OCI-LY7 (cell line): Measurements from ENCODE around the gene TSC22D2. TPM values are rescaled to one million over a fixed set of nuclear protein-coding genes. Genes with fewer than 3 reads are reported as not detected.

Source experiments
- BruUV-seq: library from RNA; stranded (reverse); fragments of 400-500 nt; replicated peaks from 2 replicates; lab custom pipeline; 2021; lab: Mats Ljungman, UMichigan
- CTCF ChIA-PET: fragments of 300-600 bp; sonication (Branson Sonifier 250); formaldehyde crosslinking; loops from one replicate; lab custom pipeline; 2022; ENCODE audit warnings: antibody characterized with exemption; ENCODE audit not compliant: unreplicated experiment; lab: Charles Lee
- POLR2A ChIA-PET: fragments of 300-600 bp; sonication (Branson Sonifier 250); formaldehyde crosslinking; loops from one replicate; lab custom pipeline; 2022; ENCODE audit warnings: antibody characterized with exemption; lab: Charles Lee
- DNase-seq: peaks from one replicate; pipeline ENCODE4 v3.0.0-alpha.2; 2015; ENCODE audit warnings: low spot score
- H2AFZ ChIP-seq: fragments of 200-600 bp; sonication (generic), shearing (Covaris generic); 2 replicates; pipeline ENCODE4 v1.6.1; 2014; ENCODE audit warnings: mild to moderate bottlenecking, antibody characterized with exemption, low read length, moderate library complexity
- H3K27ac ChIP-seq: fragments of 200-600 bp; sonication (generic); 2 replicates; pipeline ENCODE4 v1.5.1; 2014; ENCODE audit warnings: mixed run types, low read depth, mild to moderate bottlenecking, moderate library complexity, low read length, inconsistent platforms; ENCODE audit not compliant: poor library complexity, severe bottlenecking
- H3K36me3 ChIP-seq: fragments of 200-600 bp; sonication (generic); 2 replicates; pipeline ENCODE4 v1.6.1; 2014; ENCODE audit warnings: mild to moderate bottlenecking, antibody characterized with exemption, low read length, moderate library complexity, mixed read lengths; ENCODE audit not compliant: insufficient read depth
- H3K4me1 ChIP-seq: fragments of 200-600 bp; sonication (generic); 2 replicates; pipeline ENCODE4 v1.5.1; 2014; ENCODE audit warnings: mild to moderate bottlenecking, low read length; ENCODE audit not compliant: insufficient read depth, poor library complexity, severe bottlenecking
- H3K4me2 ChIP-seq: fragments of 200-600 bp; sonication (generic); 2 replicates; pipeline ENCODE4 v1.6.1; 2014; ENCODE audit warnings: mild to moderate bottlenecking, low read length
- H3K4me3 ChIP-seq: fragments of 200-600 bp; sonication (generic); 2 replicates; pipeline ENCODE4 v1.5.1; 2014; ENCODE audit warnings: mild to moderate bottlenecking, low read depth, low read length; ENCODE audit not compliant: poor library complexity, severe bottlenecking
- H3K79me2 ChIP-seq: fragments of 200-600 bp; sonication (generic); 2 replicates; pipeline ENCODE4 v1.6.1; 2016; ENCODE audit warnings: low read depth, mild to moderate bottlenecking, low read length, moderate library complexity, mixed read lengths; ENCODE audit not compliant: insufficient read depth
- H3K9me2 ChIP-seq: fragments of 200-600 bp; sonication (generic); 2 replicates; pipeline ENCODE4 v1.6.1; 2016; ENCODE audit warnings: mild to moderate bottlenecking, low read length, mixed read lengths; ENCODE audit not compliant: insufficient read depth
- H3K9me3 ChIP-seq: fragments of 200-600 bp; sonication (generic); 2 replicates; pipeline ENCODE4 v1.6.1; 2014; ENCODE audit warnings: mild to moderate bottlenecking, mixed run types, low read length, mixed read lengths
- H4K20me1 ChIP-seq: fragments of 200-600 bp; sonication (generic); 2 replicates; pipeline ENCODE4 v1.6.1; 2014; ENCODE audit warnings: mild to moderate bottlenecking, antibody characterized with exemption, low read length, moderate library complexity, mixed read lengths; ENCODE audit not compliant: insufficient read depth
- CTCF ChIP-seq: fragments of 200-600 bp; sonication (generic); conservative IDR thresholded peaks from 2 replicates; pipeline ENCODE4 v1.5.1; 2014; ENCODE audit warnings: mild to moderate bottlenecking, antibody characterized with exemption, low read length, moderate library complexity, mixed read lengths
- EZH2phosphoT487 ChIP-seq: fragments of 200-600 bp; sonication (generic); IDR thresholded peaks from 2 replicates; pipeline ENCODE4 v1.6.1; 2018; ENCODE audit warnings: low read depth, borderline replicate concordance, mild to moderate bottlenecking, mixed run types, antibody characterized with exemption, low read length, moderate library complexity, mixed read lengths
- intact Hi-C: fragments of 100-400 bp; cut with micrococcal nuclease; formaldehyde crosslinking; loops from one replicate; pipeline ENCODE4 v1.10.0; 2022; ENCODE audit not compliant: unreplicated experiment
- total RNA-seq, 2 experiments: library from RNA; depleted of rRNA in 1 of 2; stranded (reverse); fragments of >200 nt in 1 of 2; shearing (Covaris generic) in 1 of 2; gene quantifications; 2 replicates each; pipeline ENCODE4 v1.2.3, GENCODE V29; 2014 to 2022

Gene TSC22D2
- total RNA-seq, 2 experiments from 2014 or later, result 5.9 to 24.2 TPM

- no peaks in the 10 kb centered on the region for H3K9me2 ChIP-seq
- ChIA-PET CTCF (no interaction called here), POLR2A (interaction anchor here (1.0 to 1.3 kb wide), 2 partner anchors 10 to 18 kb away, joined by 3 to 4 read pairs; no protein-coding TSS in a partner anchor)
- no TSS peak for BruUV-seq
- DNase-seq, result no peak
- H3K9me3 ChIP-seq, result no peaks in the 10 kb centered on the region
- no peak overlapping the region for H2AFZ ChIP-seq
- H3K27ac ChIP-seq, result no peak overlapping the region
- TF ChIP-seq EZH2phosphoT487 (no peak), CTCF (no peak)
- peaks cover 47% of the 10 kb centered on the region for H3K36me3 ChIP-seq
- H3K4me1 ChIP-seq, result peaks cover 6% of the 10 kb centered on the region
- H3K79me2 ChIP-seq, result peaks cover 89% of the 10 kb centered on the region
- peaks cover 38% of the 10 kb centered on the region for H4K20me1 ChIP-seq
- H3K4me2 ChIP-seq, result no peak overlapping the region
- intact Hi-C loops, result loop anchor here (10.0 kb wide), 1 partner anchor 445 kb away; the partner anchor contains the start of gene PFN2
- H3K4me3 ChIP-seq, result no peak overlapping the region
Observed at GRCh38 chr3:150419959-150420358, 11.9 kb downstream of the TSC22D2 start.

- Histone ChIP-seq H3K9me3 (no peaks in the 10 kb centered on the region), H3K79me2 (peaks cover 76% of the 10 kb centered on the region), H3K36me3 (peaks cover 42% of the 10 kb centered on the region), H3K4me2 (no peak overlapping the region), H2AFZ (no peak overlapping the region), H3K27ac (no peak overlapping the region), H4K20me1 (peaks cover 29% of the 10 kb centered on the region), H3K4me1 (no peaks in the 10 kb centered on the region), H3K4me3 (no peak overlapping the region), H3K9me2 (no peaks in the 10 kb centered on the region)
- POLR2A ChIA-PET, result interaction anchor here (1.4 kb wide), 1 partner anchor 8 kb away, joined by 4 read pairs; no protein-coding TSS in a partner anchor
- CTCF ChIA-PET, result no interaction called here
- no peak for TF ChIP-seq CTCF
- no peak for TF ChIP-seq EZH2phosphoT487
- no TSS peak for BruUV-seq
- intact Hi-C loops, result no loop called here
- no peak for DNase-seq
Observed at GRCh38 chr3:150421256-150421655, 13.2 kb downstream of the TSC22D2 start.

GRCh38 chr3:150421799-150422548 lies 13.9 kb downstream of the TSC22D2 start:
- Histone ChIP-seq H3K4me3 (no peak overlapping the region), H2AFZ (no peak overlapping the region), H3K4me2 (no peak overlapping the region), H3K9me3 (no peaks in the 10 kb centered on the region), H3K36me3 (peaks cover 35% of the 10 kb centered on the region), H3K79me2 (peaks cover 69% of the 10 kb centered on the region), H4K20me1 (peaks cover 24% of the 10 kb centered on the region), H3K27ac (no peak overlapping the region), H3K4me1 (no peaks in the 10 kb centered on the region), H3K9me2 (no peaks in the 10 kb centered on the region)
- TF ChIP-seq CTCF, result no peak
- no peak for TF ChIP-seq EZH2phosphoT487
- CTCF ChIA-PET, result no interaction called here
- intact Hi-C loops, result no loop called here
- BruUV-seq, result no TSS peak
- no peak for DNase-seq
- POLR2A ChIA-PET, result interaction anchor here (0.7 to 1.4 kb wide), 4 partner anchors 8 to 662 kb away, joined by 3 to 4 read pairs (median 4); no protein-coding TSS in a partner anchor
